Medulla oblongata (tissue), 1 donor: ENCODE measurements around the gene MFRP.

Experiments
- DNase-seq: peaks from one replicate; pipeline ENCODE4 v3.0.0-alpha.2; 2015; ENCODE audit errors: extremely low spot score

Gene MFRP

DNA sequence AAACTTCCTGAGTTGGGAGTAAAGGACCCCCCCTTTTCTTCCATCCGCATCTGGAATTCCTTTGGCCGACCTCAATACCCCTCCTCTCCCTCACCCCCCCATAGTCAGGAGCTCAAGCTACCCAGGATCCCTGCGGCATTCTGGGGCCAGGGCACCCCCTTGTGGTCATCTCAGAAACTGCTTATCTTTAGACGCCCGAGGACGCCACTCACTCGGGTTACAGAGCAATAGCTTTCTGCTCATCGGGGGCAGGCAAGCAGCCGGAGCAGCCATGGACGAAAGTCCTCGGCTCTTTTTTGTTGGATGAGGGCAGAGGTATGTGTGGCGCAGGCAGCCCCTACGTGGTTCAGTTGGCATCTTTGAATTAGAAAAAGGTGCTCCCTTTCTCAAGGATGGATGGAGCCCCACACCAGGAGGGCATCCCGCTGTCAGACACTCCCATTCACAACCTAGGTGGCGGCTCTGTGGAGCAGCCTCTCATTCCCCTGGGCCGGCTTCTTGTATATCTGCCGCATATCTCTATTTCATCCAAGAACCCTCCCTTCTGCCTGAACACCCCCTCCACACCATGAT is 8.1 kb downstream of the MFRP start:
- peak; percentile 88 for DNase-seq

GRCh38 chr11:119337581-119338317 is 8.8 kb downstream of the MFRP start:
- peak; percentile 9 for DNase-seq

DNA sequence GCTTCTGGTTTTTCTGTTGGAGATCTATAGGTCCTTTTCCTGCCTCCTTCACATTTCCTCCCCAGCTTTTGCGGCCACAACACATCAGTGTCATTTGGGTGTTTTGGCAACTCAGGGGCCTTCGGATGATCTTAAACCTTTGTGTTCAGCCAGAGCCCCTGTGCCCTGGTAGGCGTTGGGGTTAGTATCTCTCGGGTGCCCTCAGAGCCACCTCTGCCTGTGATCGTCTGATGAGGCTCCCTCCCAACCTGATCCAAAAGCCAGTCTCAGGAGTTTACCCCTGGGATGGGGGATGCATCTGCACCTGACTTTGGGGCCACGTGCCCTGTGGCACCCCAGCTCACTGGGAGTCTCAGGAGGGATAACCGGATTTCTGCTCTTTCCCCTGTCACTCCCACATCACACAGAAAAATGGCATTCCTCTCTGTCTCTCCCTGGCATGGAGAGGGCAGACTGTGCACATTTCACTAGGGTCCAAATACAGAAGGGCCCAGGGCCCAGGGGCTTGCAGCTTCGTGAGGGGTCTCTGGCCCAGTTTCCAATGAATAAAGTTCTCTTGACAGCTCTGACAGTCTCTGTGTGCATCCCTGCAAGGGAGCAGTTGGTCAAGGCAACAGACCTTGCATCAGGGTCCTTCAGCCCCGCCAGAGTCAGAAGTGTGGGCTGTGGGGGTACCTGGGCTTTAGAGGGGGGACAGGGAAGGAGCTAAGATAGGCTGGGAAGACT is 9.6 kb downstream of the MFRP start:
- DNase-seq, result no peak

GRCh38 chr11:119335655-119336543 is 10.6 kb downstream of the MFRP start:
- peak; percentile 77 for DNase-seq

- no peak for DNase-seq
Measured at GRCh38 chr11:119335091-119335654, 11.3 kb downstream of the MFRP start.

- DNase-seq, result peak; percentile 99
Measured at GRCh38 chr11:119334174-119334930, 12.2 kb downstream of the MFRP start, which contains the start of gene RNF26. Gene RNF26, plus strand, starts transcription at chr11:119334527. Its CDS starts 596 bp downstream, at chr11:119335123.

GRCh38 chr11:119332111-119332765 is 14.3 kb downstream of the MFRP start:
- DNase-seq, result no peak

- no peak for DNase-seq
Measured at GRCh38 chr11:119330237-119330636, 16.3 kb downstream of the MFRP start.

DNA sequence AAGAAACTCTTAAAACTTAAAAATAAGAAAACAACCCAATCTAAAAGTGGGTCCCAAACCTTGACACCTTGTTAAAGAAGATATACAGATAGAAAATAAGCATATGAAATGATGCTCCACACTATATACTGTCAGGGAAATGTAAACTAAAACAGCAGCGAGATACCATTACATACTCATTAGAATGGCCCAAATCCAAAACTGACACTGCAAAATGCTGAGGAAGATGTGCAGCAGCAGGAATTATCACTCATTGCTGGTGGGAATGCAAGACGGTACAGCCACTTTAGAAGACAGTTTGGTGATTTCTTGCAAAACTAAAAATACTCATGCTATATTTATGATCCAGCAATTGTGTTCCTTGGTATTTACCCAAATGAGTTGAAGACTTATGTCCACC is 17.2 kb downstream of the MFRP start:
- DNase-seq, result no peak

DNA sequence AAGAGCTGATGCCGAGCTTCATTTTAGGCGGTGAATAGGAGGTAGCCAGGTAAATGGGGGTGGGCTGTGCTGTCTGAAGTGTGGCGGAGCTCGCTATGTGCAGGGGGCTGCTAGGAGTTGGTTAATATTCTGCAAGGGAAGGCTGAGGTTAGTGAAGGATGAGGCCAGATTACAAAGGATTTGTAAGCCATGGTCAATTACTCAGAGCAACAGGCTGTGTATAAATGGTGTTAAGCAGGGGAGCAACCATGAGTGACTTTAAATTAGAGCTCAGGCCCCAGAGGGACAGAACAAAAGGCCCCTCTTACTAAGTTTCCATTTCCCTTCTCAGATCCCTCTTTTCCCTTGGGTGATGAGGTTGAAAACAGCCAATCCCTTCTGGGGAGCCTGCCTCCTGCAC is 22.3 kb downstream of the MFRP start:
- DNase-seq, result no peak

GRCh38 chr11:119323532-119324033 is 22.9 kb downstream of the MFRP start:
- DNase-seq, result peak; percentile 81

DNA sequence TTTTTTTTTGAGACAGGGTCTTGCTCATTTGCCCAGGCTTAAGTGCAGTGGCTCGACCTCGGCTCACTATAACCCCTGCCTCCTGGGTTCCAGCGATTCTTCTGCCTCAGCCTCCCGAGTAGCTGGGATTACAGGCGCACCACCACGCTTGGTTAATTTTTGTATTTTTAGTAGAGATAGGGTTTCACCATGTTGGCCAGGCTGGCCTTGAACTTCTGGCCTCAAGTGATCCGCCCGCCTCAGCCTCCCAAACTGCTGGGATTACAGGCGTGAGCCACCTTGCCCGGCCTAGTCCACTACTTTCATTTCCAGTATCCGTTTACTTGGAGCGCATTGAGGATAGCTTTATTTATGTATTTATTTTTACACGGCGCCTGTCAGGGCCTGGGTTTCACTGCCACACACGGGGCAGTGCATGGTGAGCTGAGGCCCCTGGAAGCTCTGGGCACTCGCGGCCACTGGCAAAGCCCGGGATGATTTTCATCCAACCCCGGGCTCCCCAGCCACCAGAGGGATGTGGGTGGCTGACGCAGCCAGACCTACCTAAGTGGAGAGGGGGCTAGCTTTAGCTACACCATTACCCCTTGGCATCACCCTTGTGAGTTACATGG is 23.5 kb downstream of the MFRP start:
- no peak for DNase-seq

- DNase-seq, result no peak
Measured at GRCh38 chr11:119322360-119322739, 24.2 kb downstream of the MFRP start.

GRCh38 chr11:119320776-119321524 is 25.6 kb downstream of the MFRP start:
- DNase-seq, result peak; percentile 30

- peak; percentile 64 for DNase-seq
Measured at GRCh38 chr11:119320240-119320775, 26.2 kb downstream of the MFRP start.

- DNase-seq, result no peak
Measured at GRCh38 chr11:119319700-119320239, 26.7 kb downstream of the MFRP start.

- DNase-seq, result no peak
Measured at GRCh38 chr11:119319136-119319699, 27.3 kb downstream of the MFRP start.
